NOMO-1 treated with dmso at 0.1 percent for 144 hours (cell line): Measurements from ENCODE around the gene STAG3.
A peak's percentile ranks its signal among the peaks of the same experiment; 100 is the strongest.
"Not testable (repeated sequence)": the region's sequence is repeated elsewhere in the genome, so short reads cannot be mapped to it uniquely, and the experiment has no call there.

Source experiments
- DNase-seq: peaks from one replicate; lab custom pipeline; 2025; ENCODE audit not compliant: unreplicated experiment; lab: John Stamatoyannopoulos, UW

The STAG3 gene

DNA sequence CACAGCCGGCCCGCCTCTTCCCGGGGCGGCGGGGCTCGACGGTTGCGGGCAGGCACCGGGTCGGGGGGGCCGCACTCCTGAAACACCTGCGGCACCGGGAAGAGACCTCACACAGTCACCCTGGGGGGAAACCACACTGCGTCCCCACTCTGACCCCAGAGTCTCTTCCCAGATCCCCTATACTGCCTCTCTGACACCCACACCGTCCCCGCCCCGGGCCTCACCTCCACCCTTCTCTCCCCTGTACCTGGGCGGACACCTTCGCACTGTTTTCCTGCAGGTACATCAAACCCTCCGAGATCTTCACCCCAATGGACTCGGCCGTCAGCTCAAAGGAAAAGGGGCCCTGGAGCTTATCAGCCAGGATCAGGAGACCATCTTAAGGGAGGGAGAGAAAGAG lies 5.9 kb upstream of the STAG3 start:
- no peak for DNase-seq

DNA sequence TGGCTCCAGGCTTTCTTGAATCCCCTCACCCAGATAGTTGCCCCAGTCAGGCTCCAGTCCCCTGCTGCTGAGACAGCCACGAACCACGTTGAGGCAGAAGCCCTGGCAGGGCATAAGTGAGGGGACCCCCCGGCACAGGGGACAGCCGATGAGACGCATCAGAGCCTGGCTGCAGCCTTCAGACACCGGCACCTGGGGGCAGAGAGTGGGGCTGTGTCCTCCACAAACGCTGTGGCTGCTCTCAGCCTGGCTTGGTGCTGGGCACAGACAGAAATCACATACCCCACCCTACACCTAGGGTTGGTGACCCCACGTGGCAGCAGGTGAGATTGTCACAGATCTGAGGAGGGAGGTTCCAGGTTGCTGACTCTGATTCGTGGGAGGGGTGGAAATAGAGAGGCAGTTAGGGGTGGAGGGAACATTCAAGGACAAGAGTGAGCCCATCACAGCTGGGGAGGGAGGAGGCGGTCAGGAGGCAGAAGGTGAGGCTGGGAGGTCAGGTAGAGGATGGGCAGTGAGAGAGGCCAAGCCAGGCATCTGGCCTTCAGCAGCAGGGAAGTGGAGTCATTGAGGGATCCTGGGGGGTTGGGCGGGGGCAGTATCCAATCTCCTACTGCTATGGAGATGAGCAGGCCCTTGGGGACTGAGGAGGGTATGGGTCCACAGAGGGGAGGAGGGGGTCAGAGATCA lies 3.8 kb upstream of the STAG3 start:
- no peak for DNase-seq

DNA sequence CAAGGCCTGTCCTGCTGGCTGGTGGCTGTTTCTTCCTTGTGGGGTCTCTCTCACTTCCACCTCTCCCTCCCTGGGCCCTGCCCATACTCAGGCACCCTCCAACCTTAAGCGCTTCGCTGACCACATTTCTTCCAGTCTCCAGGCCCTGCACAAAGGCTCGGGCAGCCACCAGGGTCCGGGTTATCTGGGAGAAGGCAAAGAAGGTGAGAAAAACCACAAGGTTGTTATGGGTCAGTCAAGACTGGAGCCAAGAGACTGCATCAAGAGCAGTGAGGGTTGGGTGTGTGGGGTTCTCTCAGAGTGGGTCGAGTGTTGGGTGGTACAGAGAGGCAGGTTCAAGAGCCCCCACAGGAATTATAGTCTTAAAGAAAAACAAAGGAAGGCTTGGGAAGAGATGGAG lies 3.1 kb upstream of the STAG3 start:
- DNase-seq, result no peak

DNA sequence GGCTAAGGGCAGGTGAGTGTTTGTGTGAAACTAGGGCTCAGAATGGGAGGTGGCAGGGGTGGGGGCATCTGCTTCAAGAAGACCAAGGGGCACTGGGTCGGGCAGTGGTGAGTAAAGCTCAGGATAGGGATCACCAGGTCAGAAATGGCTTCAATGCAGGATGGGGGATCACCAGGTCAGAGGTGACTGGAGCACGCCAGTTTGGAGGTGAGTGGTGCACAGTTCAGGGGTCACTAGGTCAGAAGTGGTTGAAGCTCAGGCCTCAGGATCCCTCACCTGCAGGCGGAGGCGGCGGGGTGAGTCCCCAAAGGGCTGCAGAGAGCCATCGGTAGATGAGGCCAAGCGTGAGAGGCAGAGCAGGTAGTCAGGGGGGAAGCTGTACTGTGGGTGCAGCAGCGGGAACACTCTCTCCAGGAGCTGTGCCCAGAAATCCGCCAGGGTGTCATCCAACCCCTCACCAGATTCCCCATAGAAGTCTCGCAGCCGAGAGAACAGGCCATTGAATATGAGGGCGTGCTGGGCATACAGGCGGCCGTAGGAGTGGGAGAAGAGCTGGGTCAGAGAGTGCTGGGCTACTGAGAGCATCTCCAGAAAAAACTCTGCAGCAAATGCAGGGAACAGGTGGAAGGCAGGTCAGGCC lies 2.3 kb upstream of the STAG3 start:
- DNase-seq, result no peak

DNA sequence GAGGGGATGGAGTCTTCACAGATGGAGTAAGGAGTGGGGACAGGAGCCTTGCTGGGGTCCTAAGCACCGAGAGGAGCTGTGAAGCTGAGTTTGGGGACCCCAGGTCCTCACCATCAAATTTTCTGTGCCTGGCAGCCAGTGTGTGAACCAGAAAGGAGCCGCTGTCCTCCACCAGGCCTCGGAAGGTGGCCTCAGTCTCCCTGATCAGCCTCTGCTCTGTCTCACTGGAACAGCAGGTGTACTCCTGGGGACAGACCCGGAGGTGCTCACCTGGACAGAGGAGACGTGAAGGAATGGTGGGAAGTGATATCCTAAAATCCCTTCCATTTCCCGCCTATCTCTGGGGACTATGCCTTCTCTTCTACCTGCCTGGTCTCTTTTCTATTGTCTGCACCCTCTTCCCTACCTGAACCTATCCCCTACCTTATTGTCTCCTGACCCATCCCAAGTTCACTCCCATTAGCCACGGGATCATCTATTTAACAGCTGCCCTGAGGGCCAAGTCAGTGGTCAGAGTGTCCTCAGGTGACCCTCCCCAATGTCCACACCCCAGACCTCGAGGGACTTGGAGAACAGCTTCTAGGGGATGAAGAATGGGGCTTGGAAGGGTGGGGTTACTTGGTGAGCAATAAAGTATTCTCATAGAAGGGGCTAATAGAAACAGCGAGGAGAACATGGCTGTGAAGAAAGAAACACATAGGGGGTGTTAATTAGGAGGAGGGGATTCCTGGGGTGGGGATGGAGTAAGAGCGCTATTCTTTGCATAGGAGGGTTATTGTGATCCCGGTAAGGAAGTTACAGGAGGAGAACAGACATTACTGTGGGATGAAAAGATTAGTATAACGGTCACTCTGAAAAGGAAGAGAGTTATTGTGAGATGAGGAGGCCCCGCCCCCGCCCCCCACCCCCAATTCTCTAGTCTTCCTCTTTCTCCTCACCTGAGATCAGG lies 1.3 kb upstream of the STAG3 start:
- DNase-seq, result no peak

DNA sequence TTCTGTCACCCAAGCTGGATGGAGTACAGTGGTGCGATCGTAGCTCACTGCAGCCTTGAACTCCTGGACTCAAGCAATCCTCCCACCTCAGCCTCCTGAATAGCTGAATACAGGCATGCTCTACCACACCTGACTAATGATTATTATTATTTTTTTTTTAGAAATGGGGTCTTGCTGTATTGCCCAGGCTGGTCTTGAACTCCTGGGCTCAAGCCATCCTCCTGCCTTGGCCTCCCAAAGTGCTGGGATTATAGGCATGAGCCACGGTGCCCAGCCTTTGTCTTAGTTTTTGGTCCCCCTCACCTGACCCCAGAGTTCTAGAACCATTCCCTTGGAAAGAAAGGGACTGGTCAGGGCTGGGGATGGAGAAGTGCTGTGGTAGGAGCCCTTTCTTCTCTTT lies 2.4 kb downstream of the STAG3 start:
- DNase-seq, result not testable (repeated sequence)

DNA sequence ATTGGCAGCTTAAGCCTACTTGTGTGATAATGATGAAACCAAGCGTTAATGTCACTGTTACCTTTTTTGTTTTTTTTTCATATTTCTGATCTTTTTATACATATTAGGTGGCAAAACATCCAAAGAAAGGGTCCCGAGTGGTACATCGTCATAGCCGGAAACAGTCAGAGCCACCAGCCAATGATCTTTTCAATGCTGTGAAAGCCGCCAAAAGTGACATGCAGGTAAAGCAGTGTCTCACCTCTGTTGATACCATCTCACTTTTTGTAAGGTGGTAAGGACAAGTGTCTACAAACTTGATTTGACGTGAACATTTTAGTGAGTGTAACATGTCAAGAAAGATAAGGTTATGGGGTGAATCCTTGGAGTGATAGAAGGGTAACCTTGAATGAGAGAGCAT lies 4.9 kb downstream of the STAG3 start:
- not testable (repeated sequence) for DNase-seq

DNA sequence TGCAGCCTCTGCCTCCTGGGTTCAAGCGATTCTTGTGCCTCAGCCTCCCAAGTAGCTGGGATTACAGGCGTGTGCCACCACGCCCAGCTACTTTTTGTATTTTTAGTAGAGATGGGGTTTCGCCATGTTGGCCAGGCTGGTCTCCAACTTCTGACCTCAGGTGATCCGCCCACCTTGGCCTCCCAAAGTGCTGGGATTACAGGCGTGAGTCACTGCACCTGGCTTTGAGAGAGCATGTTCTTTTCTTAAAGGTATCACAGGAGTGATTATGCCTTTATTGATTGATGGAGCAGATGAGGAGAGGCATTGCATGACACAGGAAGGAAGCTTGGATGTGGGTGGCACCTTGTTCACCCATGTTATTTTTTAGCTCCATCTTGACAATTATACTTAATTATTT lies 5.4 kb downstream of the STAG3 start:
- not testable (repeated sequence) for DNase-seq

DNA sequence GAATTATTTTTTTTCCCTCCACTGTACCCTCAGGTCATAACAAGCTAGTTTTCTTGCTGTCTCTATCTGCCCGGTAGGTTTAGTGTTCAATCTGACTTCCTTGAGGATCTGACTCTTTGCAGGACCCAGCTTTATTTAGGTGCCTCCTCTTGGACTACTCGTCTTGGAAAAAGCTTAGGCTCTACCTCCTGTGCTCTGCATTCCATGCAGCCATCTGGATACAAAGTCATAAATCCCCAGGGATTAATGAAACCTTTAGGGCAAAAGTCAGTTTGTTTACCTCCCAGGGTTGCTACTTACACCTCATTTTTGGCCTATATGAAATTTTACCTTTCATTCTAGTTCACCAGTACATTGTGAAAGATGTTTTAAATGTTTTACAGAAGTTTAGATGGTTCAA lies 8.0 kb downstream of the STAG3 start:
- DNase-seq, result no peak

DNA sequence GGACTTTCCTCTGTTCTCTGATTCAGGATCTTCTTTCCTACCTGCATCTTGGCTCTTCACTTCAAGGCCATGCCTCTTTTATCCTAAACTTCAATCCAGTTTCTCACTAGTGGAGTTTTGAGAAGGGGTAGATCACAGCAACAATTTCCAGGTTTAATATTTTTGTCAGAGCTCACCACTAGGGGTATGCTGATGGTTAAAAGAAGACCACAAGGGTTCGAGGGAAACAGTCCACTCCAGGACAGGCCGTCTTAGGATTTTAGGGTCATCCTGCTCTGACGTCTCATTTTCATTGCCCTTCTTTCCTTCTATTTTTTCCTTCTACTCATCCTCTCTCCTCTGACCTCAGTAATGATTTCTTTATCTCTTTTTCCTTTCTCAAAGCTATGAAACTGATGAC lies 11.3 kb downstream of the STAG3 start:
- DNase-seq, result no peak

DNA sequence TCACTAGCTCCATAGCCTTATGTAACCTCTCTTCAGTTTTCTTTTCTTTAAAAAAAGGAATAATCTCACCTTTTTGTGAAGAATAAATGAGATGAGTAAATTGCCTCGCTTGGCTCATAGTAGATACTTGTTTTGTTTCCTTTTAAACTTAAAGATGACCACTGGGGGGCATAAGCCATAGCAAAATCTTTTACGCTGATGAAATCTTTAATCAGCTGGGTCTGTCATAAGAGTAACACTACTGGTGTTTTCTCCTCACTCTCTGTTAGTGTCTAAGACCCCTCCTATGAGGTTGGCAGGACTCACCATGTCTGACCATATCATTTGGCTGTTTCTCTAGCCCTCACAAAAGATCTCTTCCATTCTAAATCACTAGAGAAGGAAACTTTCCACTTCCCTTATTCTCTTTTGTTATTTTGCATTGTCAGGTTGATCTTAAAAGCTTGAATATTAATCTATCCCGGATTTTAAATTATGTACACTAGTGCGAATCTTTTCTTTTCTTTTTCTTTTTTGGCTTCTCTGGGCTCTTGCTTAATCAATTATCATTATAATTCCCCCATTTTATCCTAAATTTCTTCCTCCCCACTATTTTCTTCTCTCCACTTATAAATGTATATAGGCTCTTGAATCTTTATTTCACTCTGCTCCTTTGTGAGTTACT lies 12.5 kb downstream of the STAG3 start:
- DNase-seq, result no peak

DNA sequence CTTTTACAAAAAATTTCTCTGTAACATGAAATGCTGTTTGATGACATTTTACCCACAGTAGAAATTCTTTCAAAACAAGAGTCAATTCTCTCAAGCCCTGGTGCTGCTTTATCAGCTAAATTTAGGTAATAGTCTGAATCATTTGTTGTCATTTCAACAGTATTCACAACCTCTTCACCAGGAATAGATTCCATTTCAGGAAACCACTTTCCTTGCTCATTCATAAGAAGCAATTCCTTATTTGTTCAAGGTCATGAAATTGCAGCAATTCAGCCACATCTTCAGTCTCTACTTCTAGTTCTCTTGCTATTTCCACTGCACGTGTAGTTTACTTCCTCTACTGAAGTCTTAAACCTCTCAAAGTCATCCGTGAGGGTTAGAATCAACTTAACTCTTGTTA lies 14.1 kb downstream of the STAG3 start:
- peak; percentile 67 for DNase-seq

DNA sequence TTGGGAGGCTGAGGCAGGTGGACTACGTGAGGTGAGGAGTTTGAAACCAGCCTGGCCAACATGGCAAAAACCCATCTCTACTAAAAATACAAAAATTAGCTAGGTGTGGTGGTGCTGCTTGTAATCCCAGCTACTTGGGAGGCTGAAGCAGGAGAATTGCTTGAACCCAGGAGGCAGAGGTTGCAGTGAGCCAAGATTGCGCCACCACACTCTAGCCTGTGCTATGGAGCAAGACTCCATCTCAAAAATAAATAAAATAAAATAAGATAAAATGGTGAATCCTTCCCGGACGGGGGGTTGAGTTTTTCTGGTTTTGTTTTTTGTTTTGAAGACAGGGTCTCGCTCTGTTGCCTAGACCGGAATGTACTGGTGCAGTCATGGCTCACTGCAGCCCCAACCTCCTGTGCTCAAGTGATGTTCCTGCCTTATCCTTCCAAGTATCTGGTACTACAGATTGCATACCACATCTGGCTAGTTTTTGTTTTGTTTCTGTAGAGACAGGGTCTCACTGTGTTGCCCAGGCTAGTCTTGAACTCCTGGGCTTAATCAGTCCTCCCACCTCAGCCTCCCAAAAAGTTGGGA lies 14.7 kb downstream of the STAG3 start:
- not testable (repeated sequence) for DNase-seq

DNA sequence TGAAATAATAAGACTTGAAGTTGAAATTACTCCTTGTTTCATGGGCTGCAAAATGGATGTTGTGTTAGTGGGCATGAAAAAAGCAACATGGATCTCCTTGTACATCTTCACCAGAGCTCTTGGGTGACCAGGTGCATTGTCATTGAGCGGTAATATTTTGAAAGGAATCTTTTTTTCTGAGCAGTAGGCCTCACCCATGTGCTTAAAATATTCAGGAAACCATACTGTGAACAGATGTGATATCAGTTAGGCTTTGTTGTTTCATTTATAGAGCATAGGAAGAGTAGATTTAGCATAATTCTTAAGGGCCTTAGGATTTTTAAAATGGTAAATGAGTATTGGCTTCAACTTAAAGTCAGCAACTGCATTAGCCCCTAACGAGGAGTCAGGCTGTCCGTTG lies 15.3 kb downstream of the STAG3 start:
- no peak for DNase-seq

DNA sequence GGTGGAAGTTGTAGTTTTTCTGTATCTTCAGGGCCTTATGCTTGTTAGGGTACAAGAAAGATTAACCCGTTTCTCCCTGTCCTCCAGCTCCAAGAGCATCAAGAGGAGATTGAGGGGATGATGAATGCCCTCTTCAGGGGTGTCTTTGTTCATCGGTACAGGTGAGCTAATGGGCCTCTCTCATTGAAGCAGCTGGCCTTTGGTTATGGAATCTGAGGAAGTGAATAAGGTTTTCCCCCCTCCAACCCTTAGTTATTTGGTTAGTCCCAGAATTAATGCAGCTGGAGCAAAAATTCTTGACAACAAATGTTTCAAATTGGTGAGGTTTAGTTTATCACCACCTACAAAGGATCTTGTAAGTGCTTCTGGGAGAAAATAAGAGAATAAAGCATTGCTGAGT lies 17.5 kb downstream of the STAG3 start:
- DNase-seq, result no peak

DNA sequence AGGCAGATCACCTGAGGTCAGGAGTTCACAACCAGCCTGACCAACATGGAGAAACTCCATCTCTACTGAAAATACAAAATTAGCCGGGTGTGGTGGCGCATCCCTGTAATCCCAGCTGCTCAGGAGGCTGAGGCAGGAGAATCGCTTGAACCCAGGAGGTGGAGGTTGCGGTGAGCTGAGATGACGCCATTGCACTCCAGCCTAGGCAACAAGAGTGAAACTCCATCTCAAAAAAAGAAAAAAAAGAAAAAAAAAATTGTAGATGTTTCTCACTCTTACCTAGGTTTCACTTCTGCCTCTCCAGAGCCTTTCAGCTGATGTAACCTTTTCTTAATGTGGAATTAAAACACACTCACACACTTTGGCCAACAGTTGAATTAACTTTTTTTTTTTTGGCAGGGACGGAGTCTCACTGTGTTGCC lies 18.2 kb downstream of the STAG3 start:
- not testable (repeated sequence) for DNase-seq

DNA sequence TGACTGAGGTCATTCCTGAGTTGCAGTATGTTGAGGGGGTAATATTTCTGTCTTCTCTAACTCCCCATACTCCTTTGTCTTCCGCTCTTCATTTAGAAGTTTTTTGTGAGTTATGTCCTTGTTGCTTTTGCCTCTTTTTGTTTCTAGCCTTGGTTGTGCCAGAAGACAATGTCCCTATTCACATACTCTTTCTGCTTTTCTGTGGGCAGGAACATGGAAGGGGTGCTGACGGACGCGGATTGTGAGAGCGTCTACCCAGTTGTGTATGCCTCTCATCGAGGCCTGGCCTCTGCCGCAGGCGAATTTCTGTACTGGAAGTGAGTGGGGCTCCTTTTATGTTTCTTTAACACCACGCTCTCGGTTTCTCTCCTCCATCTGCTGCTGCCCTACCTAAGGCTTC lies 20.5 kb downstream of the STAG3 start:
- no peak for DNase-seq

DNA sequence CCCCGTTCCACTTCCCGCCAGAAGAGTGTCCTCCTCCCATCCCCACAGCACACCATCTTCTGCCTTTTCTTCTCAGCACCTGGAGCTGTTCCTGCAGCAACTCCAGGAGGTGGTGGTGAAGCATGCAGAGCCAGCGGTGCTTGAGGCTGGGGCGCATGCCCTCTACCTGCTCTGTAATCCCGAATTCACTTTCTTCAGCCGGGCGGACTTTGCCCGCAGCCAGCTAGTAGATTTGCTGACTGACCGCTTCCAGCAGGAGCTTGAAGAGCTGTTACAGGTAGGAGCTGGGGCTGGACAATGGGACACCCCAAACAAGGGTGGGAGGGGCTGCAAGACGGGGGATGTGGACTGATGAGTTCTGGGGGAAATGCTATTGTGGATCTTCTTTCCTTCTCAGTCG lies 23.0 kb downstream of the STAG3 start:
- DNase-seq, result no peak

DNA sequence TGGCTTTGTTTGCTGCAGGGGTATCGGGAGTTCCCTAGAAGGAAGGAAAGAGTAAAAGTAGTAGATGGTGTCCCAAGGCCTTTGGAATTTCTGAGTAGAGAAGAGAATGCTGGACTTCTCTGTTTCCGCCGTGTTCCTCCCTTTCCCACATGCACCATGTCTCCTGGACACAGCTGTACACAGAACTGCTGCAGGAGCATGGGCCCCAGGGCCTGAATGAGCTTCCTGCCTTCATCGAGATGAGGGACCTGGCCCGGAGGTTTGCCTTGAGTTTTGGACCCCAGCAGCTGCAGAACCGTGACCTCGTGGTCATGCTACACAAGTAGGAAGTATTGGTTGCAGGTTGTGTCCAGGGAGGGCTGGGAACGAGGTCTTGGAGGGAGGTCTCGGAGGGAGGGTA lies 26.7 kb downstream of the STAG3 start:
- no peak for DNase-seq

DNA sequence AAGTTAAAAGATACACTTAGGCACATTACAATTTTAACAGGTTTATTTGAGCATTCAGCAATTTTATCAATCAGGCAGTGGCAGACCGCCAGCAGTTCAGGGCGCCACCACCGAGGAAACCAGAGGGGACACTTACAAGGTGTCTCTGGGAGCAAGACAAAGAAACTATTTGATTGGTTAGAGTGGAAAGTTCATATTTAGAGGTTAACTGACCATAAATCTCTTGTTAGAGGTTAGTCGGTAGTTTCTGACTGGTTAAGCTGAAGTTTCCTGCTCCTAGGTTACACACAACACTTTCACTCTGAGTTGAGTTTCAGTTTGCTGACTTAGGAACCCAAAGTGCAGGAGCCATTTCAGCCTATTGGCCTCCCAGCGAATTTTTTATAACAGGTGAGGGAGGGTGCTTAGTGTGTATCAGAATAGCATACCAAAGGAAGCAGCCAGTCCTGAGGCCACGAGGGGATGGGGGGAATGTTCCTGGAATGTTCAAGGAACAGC lies 31.2 kb downstream of the STAG3 start:
- DNase-seq, result no peak

DNA sequence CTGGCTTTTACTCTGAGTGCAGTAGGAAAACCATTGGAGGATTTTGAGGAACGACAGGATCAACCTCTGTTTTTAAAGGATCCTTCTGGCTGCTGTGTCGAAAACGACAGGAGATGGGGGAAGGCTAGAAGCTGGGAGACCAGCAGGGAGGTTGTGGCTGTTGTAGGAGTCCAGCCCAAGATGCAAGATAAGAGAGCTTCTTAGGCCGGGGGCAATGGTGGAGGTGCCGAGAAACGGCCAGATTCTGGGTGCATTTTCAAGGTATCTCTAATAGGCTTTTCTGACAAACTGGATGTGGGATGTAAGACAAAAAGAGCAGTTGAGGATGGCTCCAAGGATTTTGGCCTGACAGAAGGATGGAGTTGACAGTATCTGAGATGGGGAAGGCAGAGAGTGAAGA lies 31.8 kb downstream of the STAG3 start:
- DNase-seq, result no peak
